Hepatocyte (in vitro differentiated cells): ENCODE measurements around the gene ATP6V0A4. TPM values are rescaled to one million over a fixed set of nuclear protein-coding genes. Genes with fewer than 3 reads are reported as not detected.
A peak's percentile ranks its signal among the peaks of the same experiment; 100 is the strongest.

ENCODE experiments used
- DNase-seq: peaks from one replicate; pipeline ENCODE4 v3.0.0-alpha.2; 2016; ENCODE audit warnings: low spot score
- H2AFZ ChIP-seq: fragments of 200-600 bp; sonication (generic); 2 replicates; pipeline ENCODE4 v1.6.0; 2016; ENCODE audit warnings: antibody characterized with exemption, mild to moderate bottlenecking
- H3K27ac ChIP-seq: fragments of 200-600 bp; sonication (generic); 2 replicates; pipeline ENCODE4 v1.5.1; 2016; ENCODE audit warnings: mild to moderate bottlenecking
- H3K27me3 ChIP-seq: fragments of 200-600 bp; sonication (generic); 2 replicates; pipeline ENCODE4 v1.6.1; 2016
- H3K36me3 ChIP-seq: fragments of 200-600 bp; sonication (generic); replicated peaks from 2 replicates; pipeline ENCODE4 v1.5.1; 2016; ENCODE audit warnings: low read depth; ENCODE audit not compliant: insufficient read depth
- H3K4me1 ChIP-seq: fragments of 200-600 bp; sonication (generic); 2 replicates; pipeline ENCODE4 v1.5.1; 2016; ENCODE audit warnings: mild to moderate bottlenecking, moderate library complexity; ENCODE audit not compliant: insufficient read depth
- H3K4me2 ChIP-seq: fragments of 200-600 bp; sonication (generic); 2 replicates; pipeline ENCODE4 v1.6.0; 2016
- H3K4me3 ChIP-seq: fragments of 200-600 bp; sonication (generic); 2 replicates; pipeline ENCODE4 v1.5.1; 2016; ENCODE audit warnings: mild to moderate bottlenecking
- H3K79me2 ChIP-seq: fragments of 200-600 bp; sonication (generic); 2 replicates; pipeline ENCODE4 v1.6.0; 2017; ENCODE audit warnings: mild to moderate bottlenecking
- H3K9me2 ChIP-seq: fragments of 200-600 bp; sonication (generic); replicated peaks from 2 replicates; pipeline ENCODE4 v1.6.0; 2017; ENCODE audit warnings: mild to moderate bottlenecking; ENCODE audit not compliant: insufficient read depth
- H3K9me3 ChIP-seq: fragments of 200-600 bp; sonication (generic); 2 replicates; pipeline ENCODE4 v1.5.1; 2016; ENCODE audit warnings: low read depth, mild to moderate bottlenecking
- H4K20me1 ChIP-seq: fragments of 200-600 bp; sonication (generic); 2 replicates; pipeline ENCODE4 v1.6.0; 2016; ENCODE audit warnings: mild to moderate bottlenecking; ENCODE audit not compliant: insufficient read depth, poor library complexity, severe bottlenecking
- EZH2 ChIP-seq: fragments of 200-600 bp; sonication (generic); IDR thresholded peaks from 2 replicates; pipeline ENCODE4 v1.6.1; 2016; ENCODE audit warnings: antibody characterized with exemption, mild to moderate bottlenecking, borderline replicate concordance
- EZH2phosphoT487 ChIP-seq: fragments of 200-600 bp; sonication (generic); IDR thresholded peaks from one replicate; pipeline ENCODE4 v1.6.1; 2018; ENCODE audit warnings: antibody characterized with exemption, mild to moderate bottlenecking, low read depth, moderate library complexity; ENCODE audit not compliant: unreplicated experiment, severe bottlenecking
- WGBS: methylation state at CpG from one replicate; pipeline ENCODE4 v1.1.6; 2016; ENCODE audit warnings: low lambda C conversion rate; ENCODE audit errors: missing lambda C conversion rate; 5-methylcytosine and 5-hydroxymethylcytosine counted together
- polyA plus RNA-seq: library from polyadenylated mRNA; unstranded; fragments of >200 nt; fragmentation: Nextera tagmentation; extraction: Ambion mirVana; gene quantifications from 2 replicates; pipeline ENCODE4 v1.2.1, GENCODE V29; 2016
- total RNA-seq: library from RNA; depleted of rRNA; stranded (reverse); fragments of >200 nt; gene quantifications from 2 replicates; pipeline ENCODE4 v1.2.3, GENCODE V29; 2014
- TF ChIP-seq, protein P1 (sequence below): fragments of 200-600 bp; sonication (generic); IDR thresholded peaks from 2 replicates; pipeline ENCODE4 v1.5.1; 2016; ENCODE audit warnings: antibody characterized with exemption, mild to moderate bottlenecking; ENCODE audit not compliant: poor library complexity

The ATP6V0A4 gene
- total and polyA plus RNA-seq, 2 experiments from 2014 or later, result 0.34 to 1.1 TPM

DNA sequence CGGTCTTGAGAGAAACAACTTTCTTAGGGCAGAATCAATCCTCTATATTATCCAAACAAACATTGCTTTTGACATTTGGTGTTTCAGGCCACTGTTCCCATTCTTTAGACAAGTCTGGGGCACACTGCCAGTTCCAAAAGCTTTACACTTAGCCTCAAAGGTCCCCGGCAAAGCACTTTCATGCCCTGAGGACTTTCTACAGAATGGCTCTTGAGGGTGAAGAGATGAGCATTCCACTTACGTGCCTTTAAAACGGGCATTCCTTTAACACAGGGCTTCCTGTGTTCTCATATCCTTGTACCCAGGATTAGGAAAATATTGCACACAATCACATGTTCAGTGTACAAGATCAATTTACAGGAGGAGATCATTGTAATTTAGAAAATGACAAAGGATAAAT lies 13.3 kb downstream of the ATP6V0A4 start:
- no peaks in the 10 kb centered on the region for H3K9me2 ChIP-seq
- no peaks in the 10 kb centered on the region for H3K27me3 ChIP-seq
- TF ChIP-seq EZH2, result no peak
- TF ChIP-seq, protein P1, sequence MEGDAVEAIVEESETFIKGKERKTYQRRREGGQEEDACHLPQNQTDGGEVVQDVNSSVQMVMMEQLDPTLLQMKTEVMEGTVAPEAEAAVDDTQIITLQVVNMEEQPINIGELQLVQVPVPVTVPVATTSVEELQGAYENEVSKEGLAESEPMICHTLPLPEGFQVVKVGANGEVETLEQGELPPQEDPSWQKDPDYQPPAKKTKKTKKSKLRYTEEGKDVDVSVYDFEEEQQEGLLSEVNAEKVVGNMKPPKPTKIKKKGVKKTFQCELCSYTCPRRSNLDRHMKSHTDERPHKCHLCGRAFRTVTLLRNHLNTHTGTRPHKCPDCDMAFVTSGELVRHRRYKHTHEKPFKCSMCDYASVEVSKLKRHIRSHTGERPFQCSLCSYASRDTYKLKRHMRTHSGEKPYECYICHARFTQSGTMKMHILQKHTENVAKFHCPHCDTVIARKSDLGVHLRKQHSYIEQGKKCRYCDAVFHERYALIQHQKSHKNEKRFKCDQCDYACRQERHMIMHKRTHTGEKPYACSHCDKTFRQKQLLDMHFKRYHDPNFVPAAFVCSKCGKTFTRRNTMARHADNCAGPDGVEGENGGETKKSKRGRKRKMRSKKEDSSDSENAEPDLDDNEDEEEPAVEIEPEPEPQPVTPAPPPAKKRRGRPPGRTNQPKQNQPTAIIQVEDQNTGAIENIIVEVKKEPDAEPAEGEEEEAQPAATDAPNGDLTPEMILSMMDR, result no peak
- TF ChIP-seq EZH2phosphoT487, result no peak
- H2AFZ ChIP-seq, result no peak overlapping the region
- H3K27ac ChIP-seq, result no peak overlapping the region
- no peak overlapping the region for H3K4me2 ChIP-seq
- DNase-seq, result no peak
- 56% methylated on average over 4 of the region's 4 CpGs for WGBS
- no peaks in the 10 kb centered on the region for H3K79me2 ChIP-seq
- H4K20me1 ChIP-seq, result no peaks in the 10 kb centered on the region
- H3K9me3 ChIP-seq, result no peaks in the 10 kb centered on the region
- H3K4me1 ChIP-seq, result no peaks in the 10 kb centered on the region
- no peaks in the 10 kb centered on the region for H3K36me3 ChIP-seq
- H3K4me3 ChIP-seq, result no peak overlapping the region

DNA sequence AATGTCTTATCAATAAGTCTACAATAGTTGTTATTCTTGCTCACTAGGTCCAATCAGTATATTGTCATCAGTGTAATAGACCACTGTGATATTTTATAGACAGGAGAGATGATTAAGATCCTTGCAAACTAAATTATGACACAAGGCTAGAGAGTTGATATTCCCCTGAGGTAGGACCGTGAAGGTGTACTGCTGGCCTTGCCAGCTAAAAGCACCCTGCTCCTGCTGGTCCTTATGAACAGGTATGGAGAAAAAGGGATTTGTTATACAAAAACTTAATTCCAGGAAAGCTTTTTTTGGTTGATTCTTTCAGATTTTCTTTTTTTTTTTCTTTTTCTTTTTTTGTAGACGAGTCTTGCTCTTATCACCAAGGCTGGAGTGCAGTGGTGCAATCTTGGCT lies 17.0 kb downstream of the ATP6V0A4 start:
- Histone ChIP-seq H3K4me1 (no peaks in the 10 kb centered on the region), H3K79me2 (no peaks in the 10 kb centered on the region), H4K20me1 (no peaks in the 10 kb centered on the region), H3K27me3 (no peaks in the 10 kb centered on the region), H3K9me3 (no peaks in the 10 kb centered on the region), H3K36me3 (no peaks in the 10 kb centered on the region), H3K4me2 (no peak overlapping the region), H3K9me2 (no peaks in the 10 kb centered on the region), H2AFZ (no peak overlapping the region), H3K4me3 (no peak overlapping the region), H3K27ac (no peak overlapping the region)
- DNase-seq, result no peak
- TF ChIP-seq EZH2, result no peak
- no peak for TF ChIP-seq EZH2phosphoT487
- TF ChIP-seq, protein P1, result no peak
- WGBS, result 97% methylated on average over 2 of the region's 2 CpGs

DNA sequence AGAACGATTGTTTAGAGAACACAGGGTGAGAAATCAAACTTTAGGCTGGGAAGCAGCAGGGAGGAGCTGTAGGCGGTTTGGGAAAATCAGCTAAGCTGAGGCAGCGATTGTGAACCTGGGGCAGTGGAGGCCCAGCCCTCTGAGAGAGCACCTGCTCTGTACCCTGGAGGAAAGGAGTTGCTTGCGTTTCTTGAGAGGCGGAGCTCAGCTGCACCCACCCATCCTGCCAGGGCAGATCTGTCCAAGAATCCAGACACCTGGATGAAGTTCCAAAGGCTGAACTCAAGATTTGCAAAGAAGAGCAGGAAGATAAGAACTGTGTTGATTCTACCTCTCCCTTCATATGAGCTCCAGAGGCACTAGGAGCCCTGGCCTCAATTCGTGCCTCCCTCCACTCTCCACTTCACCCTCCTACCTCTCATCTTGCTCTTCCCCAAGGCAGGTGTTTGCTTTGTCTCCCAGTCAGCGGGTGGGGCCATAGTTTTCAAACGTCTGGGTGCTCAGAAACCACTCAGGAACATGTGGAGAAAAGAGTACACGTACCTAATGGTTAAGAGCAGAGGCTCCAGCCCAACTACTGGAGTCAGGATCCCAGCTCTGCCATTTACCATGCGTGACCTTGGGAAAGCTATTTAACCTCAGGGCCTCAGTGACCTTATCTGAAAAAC lies 21.7 kb downstream of the ATP6V0A4 start:
- Histone ChIP-seq H3K27me3 (no peaks in the 10 kb centered on the region), H3K27ac (peak overlapping the region; percentile 7), H3K4me1 (no peaks in the 10 kb centered on the region), H3K4me2 (no peak overlapping the region), H3K36me3 (no peaks in the 10 kb centered on the region), H4K20me1 (no peaks in the 10 kb centered on the region), H2AFZ (no peak overlapping the region), H3K4me3 (no peak overlapping the region), H3K9me3 (no peaks in the 10 kb centered on the region), H3K79me2 (no peaks in the 10 kb centered on the region), H3K9me2 (no peaks in the 10 kb centered on the region)
- TF ChIP-seq EZH2, result no peak
- no peak for TF ChIP-seq EZH2phosphoT487
- TF ChIP-seq, protein P1, result no peak
- 58% methylated on average over 10 of the region's 10 CpGs for WGBS
- DNase-seq, result no peak

DNA sequence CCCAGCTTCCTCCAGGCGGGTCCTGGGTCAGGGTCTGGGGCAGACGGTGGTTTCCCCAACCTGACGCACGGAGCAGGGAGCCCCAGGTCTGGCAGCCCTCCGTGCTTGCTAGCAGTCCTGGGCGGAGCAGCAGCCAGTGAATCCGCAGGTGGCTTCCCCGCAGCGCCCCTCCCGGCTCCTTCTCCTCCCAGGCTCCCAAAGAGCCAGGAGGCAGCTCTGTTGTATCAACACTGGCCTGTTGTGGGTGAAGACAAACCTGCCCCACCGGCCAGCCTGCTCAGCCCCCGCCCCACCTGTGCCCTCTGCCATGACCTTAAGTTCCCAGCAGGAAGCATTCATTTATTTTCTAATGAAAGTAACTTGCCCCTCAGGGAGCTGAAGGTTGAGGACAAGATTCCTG lies 24.2 kb downstream of the ATP6V0A4 start:
- no peaks in the 10 kb centered on the region for H3K36me3 ChIP-seq
- H3K27ac ChIP-seq, result no peak overlapping the region
- DNase-seq, result no peak
- no peaks in the 10 kb centered on the region for H3K9me2 ChIP-seq
- no peak overlapping the region for H3K4me3 ChIP-seq
- no peaks in the 10 kb centered on the region for H3K79me2 ChIP-seq
- H4K20me1 ChIP-seq, result no peaks in the 10 kb centered on the region
- H3K27me3 ChIP-seq, result no peaks in the 10 kb centered on the region
- 24% methylated on average over 11 of the region's 12 CpGs for WGBS
- no peak overlapping the region for H2AFZ ChIP-seq
- H3K9me3 ChIP-seq, result no peaks in the 10 kb centered on the region
- no peaks in the 10 kb centered on the region for H3K4me1 ChIP-seq
- TF ChIP-seq EZH2phosphoT487 (no peak), EZH2 (no peak)
- TF ChIP-seq, protein P1, result no peak
- H3K4me2 ChIP-seq, result no peak overlapping the region
